GM21723 (cell line): Measurements from ENCODE around the gene RALGPS1.

Experiments
- ATAC-seq: cut with Tn5 transposase; IDR thresholded peaks from one replicate; pipeline ENCODE4 v1.9.1; 2021; ENCODE audit warnings: mild to moderate bottlenecking, moderate library complexity; ENCODE audit not compliant: unreplicated experiment

The RALGPS1 gene

GRCh38 chr9:127214421-127215267, 300.1 kb downstream of the RALGPS1 start:
- no peak for ATAC-seq

- no peak for ATAC-seq
These were observed 301.0 kb downstream of the RALGPS1 start for GRCh38 chr9:127215268-127216209.

GRCh38 chr9:127216210-127216887, 301.8 kb downstream of the RALGPS1 start:
- no peak for ATAC-seq

- ATAC-seq, result no peak
These were observed 302.3 kb downstream of the RALGPS1 start for GRCh38 chr9:127216888-127217217.

- no peak for ATAC-seq
These were observed 304.2 kb downstream of the RALGPS1 start for GRCh38 chr9:127218818-127219217.

GRCh38 chr9:127219520-127219919, 304.9 kb downstream of the RALGPS1 start:
- ATAC-seq, result no peak

GRCh38 chr9:127221695-127222094, 307.1 kb downstream of the RALGPS1 start:
- ATAC-seq, result no peak

GRCh38 chr9:127222388-127223095, 308.0 kb downstream of the RALGPS1 start:
- no peak for ATAC-seq

- ATAC-seq, result no peak
These were observed 308.7 kb downstream of the RALGPS1 start for GRCh38 chr9:127223266-127223665.

GRCh38 chr9:127223810-127224177, 309.2 kb downstream of the RALGPS1 start:
- ATAC-seq, result no peak

GRCh38 chr9:127224178-127224882, 309.7 kb downstream of the RALGPS1 start:
- ATAC-seq, result peak; percentile 53

GRCh38 chr9:127224883-127225739, 310.5 kb downstream of the RALGPS1 start:
- peak; percentile 45 for ATAC-seq

- ATAC-seq, result no peak
These were observed 311.4 kb downstream of the RALGPS1 start for GRCh38 chr9:127225801-127226625.

GRCh38 chr9:127229691-127230417, 315.3 kb downstream of the RALGPS1 start:
- no peak for ATAC-seq

- ATAC-seq, result no peak
These were observed 317.1 kb downstream of the RALGPS1 start for GRCh38 chr9:127231666-127232065.

- ATAC-seq, result no peak
These were observed 318.4 kb downstream of the RALGPS1 start for GRCh38 chr9:127232833-127233549.

- no peak for ATAC-seq
These were observed 319.0 kb downstream of the RALGPS1 start for GRCh38 chr9:127233550-127233949.
